Epidermal melanocyte (primary cell): Measurements from ENCODE around the gene CCDC88C.
"Not testable (repeated sequence)": the region's sequence is repeated elsewhere in the genome, so short reads cannot be mapped to it uniquely, and the experiment has no call there.

Experiments used
- DNase-seq: peaks from one replicate; pipeline ENCODE4 v3.0.0; 2011; ENCODE audit warnings: low spot score; ENCODE audit not compliant: insufficient read length

CCDC88C gene

GRCh38 chr14:91250912-91251311 is 166.7 kb downstream of the CCDC88C start:
- DNase-seq, result no peak

GRCh38 chr14:91249841-91250616 is 167.6 kb downstream of the CCDC88C start:
- DNase-seq, result no peak

DNA sequence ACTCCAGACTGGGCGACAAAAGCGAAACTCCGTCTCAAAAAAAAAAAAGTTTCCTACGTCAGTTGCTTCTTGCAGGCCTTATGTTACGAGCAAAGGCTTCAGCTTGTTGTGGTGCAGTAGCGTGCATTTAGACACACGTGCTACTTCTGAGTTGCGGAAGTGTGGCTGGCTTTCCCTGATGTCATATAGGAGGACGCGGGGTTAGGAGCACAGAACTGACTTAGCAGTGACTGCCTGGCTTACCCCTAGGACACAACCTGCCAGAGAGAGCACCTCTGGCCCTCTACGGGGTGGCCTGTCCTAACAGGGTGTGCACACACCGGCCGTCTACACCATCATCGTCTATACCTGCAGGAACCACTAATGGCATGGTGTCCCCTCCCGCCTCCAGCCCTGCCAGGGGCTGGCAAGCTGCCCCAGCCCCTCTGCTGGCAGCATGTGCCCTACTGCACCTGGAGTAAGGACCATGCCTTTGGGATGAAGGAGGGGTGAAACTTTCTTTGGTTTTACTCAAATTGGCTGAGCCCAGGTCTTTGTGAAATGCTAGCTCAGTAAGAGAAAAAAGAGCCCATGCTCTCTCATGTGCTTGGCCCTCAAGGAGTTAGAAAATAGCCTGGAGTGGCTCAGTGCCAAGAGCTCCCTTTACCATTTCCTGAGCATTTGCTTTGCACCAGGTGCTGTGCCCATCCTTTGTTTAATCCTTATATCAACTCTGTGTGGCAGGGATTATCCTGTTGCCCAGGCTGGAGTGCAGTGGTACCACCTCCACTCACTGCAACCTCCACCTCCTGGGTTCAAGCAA is 171.4 kb downstream of the CCDC88C start:
- DNase-seq, result no peak

- DNase-seq, result not testable (repeated sequence)
Measured at GRCh38 chr14:91245616-91246015, 172.0 kb downstream of the CCDC88C start.

DNA sequence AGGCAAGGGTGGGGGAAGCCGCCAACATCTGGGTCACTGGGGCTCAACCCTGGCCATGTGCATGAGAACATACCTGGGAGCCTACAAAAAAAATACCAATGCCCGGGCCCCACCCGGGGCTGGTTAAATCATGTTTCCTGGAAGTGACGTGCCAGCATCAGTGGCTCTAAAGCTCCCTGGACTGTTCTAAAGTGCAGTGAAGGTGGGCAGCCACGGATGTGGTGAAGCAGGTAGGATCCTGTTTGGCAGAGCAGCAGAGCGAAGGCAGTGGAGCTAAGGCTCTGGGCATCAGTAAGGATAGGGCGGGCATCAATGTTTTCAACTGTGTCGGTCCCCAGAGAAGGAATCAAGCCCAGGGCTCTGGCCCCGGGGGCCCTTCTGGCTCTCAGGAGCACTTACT is 172.6 kb downstream of the CCDC88C start:
- no peak for DNase-seq

- DNase-seq, result peak; percentile 74
Measured at GRCh38 chr14:91244501-91244901, 173.1 kb downstream of the CCDC88C start, which contains the start of gene GPR68. Gene GPR68, minus strand, starts transcription at chr14:91244704. Its CDS starts 9,654 bp downstream, at chr14:91235050.

DNA sequence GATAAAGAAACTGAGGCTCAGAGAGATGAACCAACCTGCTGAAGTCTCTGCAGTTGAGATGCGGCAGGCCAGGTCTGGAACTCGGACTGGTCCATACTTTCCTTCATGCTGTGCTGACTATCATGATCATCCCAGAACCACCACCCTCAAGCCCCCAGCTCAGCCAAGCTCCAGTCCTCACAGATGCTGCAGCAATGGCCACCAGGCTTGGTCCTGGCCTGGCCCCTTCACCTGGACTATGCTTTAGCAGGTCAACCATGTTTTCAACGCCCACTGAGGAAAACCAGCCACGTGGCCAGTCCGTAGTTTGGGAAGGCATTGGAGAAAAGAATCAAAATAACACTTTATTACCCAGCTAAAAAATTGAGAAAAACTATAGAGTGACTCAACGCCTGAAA is 174.5 kb downstream of the CCDC88C start:
- no peak for DNase-seq

GRCh38 chr14:91242635-91243034 is 175.0 kb downstream of the CCDC88C start:
- no peak for DNase-seq

DNA sequence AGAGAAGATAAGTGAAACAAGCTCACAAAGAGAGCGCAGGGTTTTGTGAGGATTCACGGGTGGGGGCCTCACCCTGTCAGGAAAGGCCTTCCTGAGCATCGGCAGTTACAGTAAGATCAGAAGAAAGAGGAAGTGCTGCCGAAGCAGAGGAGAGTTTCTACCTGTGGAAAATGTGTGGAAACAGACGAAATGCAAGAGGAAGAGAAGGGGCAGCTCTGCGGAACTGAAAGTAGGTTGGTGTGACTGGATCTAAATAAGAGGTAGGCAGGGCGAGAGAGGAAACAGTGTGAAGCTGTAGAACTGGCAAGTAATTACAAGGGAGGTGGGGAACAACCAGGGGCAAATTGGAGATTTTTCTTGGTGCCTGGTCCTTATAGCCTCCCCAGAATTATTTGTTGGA is 175.8 kb downstream of the CCDC88C start:
- DNase-seq, result no peak

DNA sequence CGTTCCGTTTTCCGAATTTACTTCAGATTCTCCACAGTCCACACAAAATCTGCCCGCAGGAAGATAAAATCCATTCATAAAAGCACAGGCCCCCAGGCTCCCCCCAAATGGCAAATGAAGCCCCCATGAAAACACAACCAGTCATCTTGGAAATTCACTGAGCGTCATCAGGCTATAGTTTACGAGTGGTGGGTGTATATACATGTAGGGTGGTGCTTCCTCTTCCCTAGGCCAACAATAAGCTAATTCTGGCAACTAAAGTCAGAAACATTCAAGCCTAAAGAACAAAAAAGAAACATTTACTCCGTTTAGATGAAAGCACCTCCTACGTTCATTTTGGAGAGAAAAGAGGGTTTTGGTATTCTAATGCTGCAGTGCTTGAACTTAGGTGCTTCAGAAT is 179.0 kb downstream of the CCDC88C start:
- no peak for DNase-seq

- DNase-seq, result no peak
Measured at GRCh38 chr14:91238085-91238484, 179.5 kb downstream of the CCDC88C start.

GRCh38 chr14:91237219-91237618 is 180.4 kb downstream of the CCDC88C start:
- no peak for DNase-seq

- DNase-seq, result no peak
Measured at GRCh38 chr14:91235841-91236240, 181.8 kb downstream of the CCDC88C start.

- no peak for DNase-seq
Measured at GRCh38 chr14:91234791-91235114, 182.9 kb downstream of the CCDC88C start.

DNA sequence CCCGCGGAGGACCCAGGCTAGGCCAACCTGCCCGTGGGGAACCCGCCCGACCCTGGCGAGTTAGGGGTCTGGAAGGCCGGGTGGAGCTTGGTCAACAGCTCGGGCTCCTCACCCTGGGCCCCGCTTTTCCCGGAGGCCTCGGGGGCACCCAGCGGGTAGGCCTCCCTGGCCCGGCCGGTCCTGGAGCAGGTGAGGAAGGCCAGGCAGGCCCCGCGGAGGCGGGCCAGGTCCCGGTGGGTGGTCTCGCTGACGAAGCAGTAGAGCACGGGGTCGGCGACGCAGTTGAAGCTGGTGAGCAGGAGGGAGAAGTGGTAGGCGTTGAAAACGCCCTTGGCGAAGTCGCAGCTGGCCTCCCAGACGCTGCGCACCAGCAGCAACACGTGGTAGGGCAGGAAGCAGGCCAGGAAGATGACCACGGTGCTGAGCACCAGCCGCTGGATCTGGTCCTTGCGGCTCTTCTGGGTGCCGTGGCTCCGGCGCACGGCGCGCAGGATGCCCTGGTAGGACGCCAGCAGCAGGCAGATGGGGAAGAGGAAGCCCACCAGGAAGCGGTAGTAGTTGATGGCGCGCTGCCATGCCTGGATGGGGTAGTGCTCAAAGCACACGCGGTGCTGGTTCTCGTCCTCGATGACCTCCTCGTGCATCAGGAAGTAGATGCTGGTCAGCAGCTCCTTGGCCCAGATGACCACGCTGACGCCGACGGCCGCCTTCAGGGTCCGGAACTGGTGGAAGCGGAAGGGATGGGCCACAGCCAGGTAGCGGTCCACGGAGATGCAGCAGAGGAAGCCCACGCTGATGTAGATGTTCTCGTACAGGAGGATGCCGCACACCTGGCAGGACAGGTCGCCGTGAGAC is 183.5 kb downstream of the CCDC88C start:
- DNase-seq, result no peak

DNA sequence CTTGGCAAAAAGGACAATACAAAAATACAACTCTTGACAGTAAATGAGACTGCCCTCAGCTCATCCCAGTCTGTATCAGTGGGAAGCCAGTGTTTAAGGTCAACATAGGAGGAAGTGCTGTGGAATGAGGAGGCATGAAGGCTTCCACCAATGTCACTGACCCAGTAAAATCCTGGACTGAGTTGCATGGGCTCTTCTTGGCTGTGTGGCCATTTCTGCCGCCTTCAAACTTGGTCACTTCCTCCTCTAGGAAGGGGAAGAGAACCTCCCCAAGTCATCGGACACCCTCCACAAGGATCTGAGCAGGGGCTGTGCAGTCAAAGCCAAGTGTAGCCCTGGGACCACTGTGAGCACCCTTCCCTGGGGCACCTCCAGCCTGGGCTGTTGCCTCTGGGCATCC is 185.0 kb downstream of the CCDC88C start:
- no peak for DNase-seq

DNA sequence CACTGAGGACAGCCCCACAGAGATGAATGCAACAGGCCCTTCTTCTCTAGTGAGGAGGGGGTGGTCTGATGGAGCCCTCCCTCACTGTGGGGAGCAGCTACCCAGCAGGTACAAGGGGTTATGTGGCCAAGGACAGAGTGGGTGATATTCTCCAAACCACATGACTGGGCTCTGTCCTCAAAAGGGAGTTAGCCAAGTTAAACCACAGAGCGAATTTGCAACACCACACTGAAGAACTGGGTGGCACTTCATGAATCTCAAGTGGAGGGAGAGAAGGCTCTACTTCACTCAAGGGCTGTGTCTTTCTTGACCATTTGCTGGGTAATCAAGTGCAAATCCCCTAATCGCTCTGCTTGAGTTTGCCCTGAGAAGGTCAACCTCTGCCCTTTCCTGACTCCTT is 185.6 kb downstream of the CCDC88C start:
- DNase-seq, result no peak

GRCh38 chr14:91231446-91231845 is 186.2 kb downstream of the CCDC88C start:
- DNase-seq, result no peak

- no peak for DNase-seq
Measured at GRCh38 chr14:91230397-91231035, 187.1 kb downstream of the CCDC88C start.

GRCh38 chr14:91229743-91230200 is 187.8 kb downstream of the CCDC88C start:
- no peak for DNase-seq

- DNase-seq, result no peak
Measured at GRCh38 chr14:91229005-91229382, 188.6 kb downstream of the CCDC88C start.
